Neural crest cell (in vitro differentiated cells): ENCODE data around the gene CACNB4. TPM values are rescaled to one million over a fixed set of nuclear protein-coding genes. Genes with fewer than 3 reads are reported as not detected.

Source experiments
- DNase-seq: peaks from one replicate; pipeline ENCODE4 v3.0.0; 2021; ENCODE audit warnings: low read depth, mixed read lengths, low spot score
- H3K27ac Mint-ChIP-seq: one replicate; pipeline ENCODE4 v1.8.0; 2021; ENCODE audit warnings: mild to moderate bottlenecking, mixed read lengths; ENCODE audit not compliant: unreplicated experiment
- H3K27me3 Mint-ChIP-seq: 2 replicates; pipeline ENCODE4 v1.8.0; 2021; ENCODE audit warnings: low read depth, mild to moderate bottlenecking, mixed read lengths
- H3K36me3 Mint-ChIP-seq: 2 replicates; pipeline ENCODE4 v1.8.0; 2021; ENCODE audit warnings: low read depth, mild to moderate bottlenecking, mixed read lengths
- H3K4me1 Mint-ChIP-seq: 2 replicates; pipeline ENCODE4 v1.8.0; 2021; ENCODE audit warnings: mixed read lengths
- H3K4me3 Mint-ChIP-seq: one replicate; pipeline ENCODE4 v1.8.0; 2021; ENCODE audit warnings: mild to moderate bottlenecking, mixed read lengths
- H3K9me3 Mint-ChIP-seq: 2 replicates; pipeline ENCODE4 v1.8.0; 2021; ENCODE audit warnings: mixed read lengths
- CTCF ChIP-seq: fragments of 200-600 bp; sonication (generic); conservative IDR thresholded peaks from 2 replicates; pipeline ENCODE4 v1.5.0; 2021; ENCODE audit warnings: antibody characterized with exemption, mild to moderate bottlenecking
- total RNA-seq: library from RNA; stranded (reverse); gene quantifications from 2 replicates; pipeline ENCODE4 v1.2.1, GENCODE V29; 2021

Gene CACNB4
- total RNA-seq, 1 donor from 2014 or later: 6.9 TPM

- no peak for TF ChIP-seq CTCF
- Mint-ChIP-seq H3K27me3 (no peaks in the 10 kb centered on the region), H3K36me3 (peaks cover 24% of the 10 kb centered on the region)
Observed at GRCh38 chr2:151786077-151786476, 312.8 kb downstream of the CACNB4 start.

GRCh38 chr2:151783133-151783520 lies 315.7 kb downstream of the CACNB4 start:
- Mint-ChIP-seq H3K9me3 (peaks cover 3% of the 10 kb centered on the region), H3K4me1 (peaks cover 14% of the 10 kb centered on the region), H3K36me3 (peaks cover 37% of the 10 kb centered on the region), H3K4me3 (no peak overlapping the region), H3K27me3 (no peaks in the 10 kb centered on the region), H3K27ac (no peak overlapping the region)
- TF ChIP-seq CTCF: no peak
- no peak for DNase-seq

More at GRCh38 chr2:151786077-151786476, 312.8 kb downstream of the CACNB4 start:
- H3K4me1 Mint-ChIP-seq: peaks cover 14% of the 10 kb centered on the region
- no peaks in the 10 kb centered on the region for H3K9me3 Mint-ChIP-seq
- H3K4me3 Mint-ChIP-seq: no peak overlapping the region
- no peak overlapping the region for H3K27ac Mint-ChIP-seq
- no peak for DNase-seq

Other genes with a start within 250 kb of the CACNB4 start
- 16.0 and 16.1 TPM in 2 replicates for gene STAM2, start 76.7 kb upstream of the CACNB4 start, total RNA-seq
- 54.9 and 55.3 TPM in 2 replicates for gene FMNL2, start 236.1 kb upstream of the CACNB4 start, total RNA-seq